Activated CD8-positive, alpha-beta T cell treated with anti-CD3 and anti-CD28 coated beads for 36 hours (primary cell): Measurements from ENCODE around the gene CLTA. TPM values are rescaled to one million over a fixed set of nuclear protein-coding genes. Genes with fewer than 3 reads are reported as not detected.

Experiments
- ATAC-seq: fragments of 200-7000 bp; cut with Tn5 transposase; one replicate; pipeline ENCODE4 v1.10.0; 2021; ENCODE audit warnings: mild to moderate bottlenecking, moderate library complexity
- CTCF ChIA-PET: fragments of 350-600 bp; sonication (Branson Sonifier 250); formaldehyde crosslinking; loops from one replicate; lab custom pipeline; 2021; ENCODE audit warnings: antibody characterized with exemption; lab: Charles Lee
- POLR2A ChIA-PET: fragments of 350-600 bp; sonication (Branson Sonifier 250); formaldehyde crosslinking; loops from one replicate; lab custom pipeline; 2021; ENCODE audit warnings: antibody characterized with exemption; lab: Charles Lee
- DNase-seq: peaks from one replicate; pipeline ENCODE4 v3.0.0-alpha.2; 2020
- H3K27ac Mint-ChIP-seq: one replicate; pipeline ENCODE4 v1.8.0; 2021; ENCODE audit warnings: mild to moderate bottlenecking, mixed read lengths
- H3K27me3 Mint-ChIP-seq: one replicate; pipeline ENCODE4 v1.8.0; 2021; ENCODE audit warnings: mixed read lengths
- H3K36me3 Mint-ChIP-seq: one replicate; pipeline ENCODE4 v1.8.0; 2021; ENCODE audit warnings: low read depth, mixed read lengths
- H3K4me1 Mint-ChIP-seq: one replicate; pipeline ENCODE4 v1.8.0; 2021; ENCODE audit warnings: low read depth, mixed read lengths
- H3K4me3 Mint-ChIP-seq: one replicate; pipeline ENCODE4 v1.8.0; 2021; ENCODE audit warnings: mild to moderate bottlenecking, moderate library complexity, mixed read lengths
- H3K9me3 Mint-ChIP-seq: one replicate; pipeline ENCODE4 v1.8.0; 2021; ENCODE audit warnings: mixed read lengths
- intact Hi-C: fragments of 100-400 bp; cut with micrococcal nuclease; formaldehyde crosslinking; loops from one replicate; pipeline ENCODE4 v1.10.0; 2022
- total RNA-seq, 2 experiments: library from RNA; stranded (reverse); gene quantifications; one replicate each; pipeline ENCODE4 v1.2.3, GENCODE V29; 2021
- TF ChIP-seq, protein P1 (sequence below): fragments of 200-600 bp; IDR thresholded peaks from one replicate; pipeline ENCODE4 v1.8.0; 2022; ENCODE audit warnings: antibody characterized with exemption, mild to moderate bottlenecking

The CLTA gene
- total RNA-seq, 2 experiments from 2014 or later: 116 to 119 TPM

DNA sequence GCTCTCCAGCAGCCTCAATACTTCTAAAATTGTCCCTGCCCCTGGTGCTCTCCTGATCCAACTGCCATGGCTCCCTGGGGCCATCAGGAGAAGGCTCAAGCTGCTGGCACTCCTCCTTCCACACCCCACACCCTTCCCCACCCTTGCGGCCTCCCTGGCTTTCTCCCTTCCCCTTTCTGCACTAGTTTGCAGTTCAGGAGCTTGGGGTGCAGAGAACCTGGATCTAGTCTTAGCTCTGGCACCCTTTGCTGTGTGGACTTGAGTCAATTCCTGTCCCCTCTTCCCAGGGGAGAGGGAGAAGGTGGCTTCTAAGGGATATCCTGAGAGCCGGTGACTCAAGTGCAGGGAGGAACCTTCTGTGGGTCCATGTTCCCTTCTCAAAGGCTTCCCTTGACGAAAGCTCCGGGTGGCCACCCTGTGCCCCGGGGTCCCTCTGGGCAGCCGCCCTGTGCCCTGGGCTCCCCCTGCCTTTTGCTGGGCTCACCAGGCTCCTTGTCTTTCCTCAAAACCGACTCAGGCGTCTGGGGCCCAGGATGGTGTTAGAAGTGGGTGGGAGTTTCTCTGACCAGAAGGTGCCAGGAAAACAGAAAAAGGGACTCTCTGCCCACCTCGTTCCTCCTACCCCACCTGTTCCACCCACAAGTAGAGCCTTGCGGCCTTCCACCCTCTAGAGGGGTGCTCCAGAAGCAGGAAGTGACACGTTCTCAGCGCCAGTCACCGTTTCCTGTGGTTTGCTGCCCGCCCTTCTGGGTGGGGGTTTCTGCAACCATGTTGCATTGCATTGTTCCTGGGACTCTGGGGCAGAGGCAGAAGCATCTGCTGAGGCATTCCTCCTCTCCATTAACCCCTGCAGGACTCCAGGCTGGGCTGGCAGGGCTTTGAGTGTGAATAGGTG is 39.2 kb upstream of the CLTA start:
- peaks cover 17% of the 10 kb centered on the region for H3K36me3 Mint-ChIP-seq
- peak overlapping the region; percentile 61 for H3K4me3 Mint-ChIP-seq
- peak; percentile 93 for ATAC-seq
- TF ChIP-seq, protein P1, sequence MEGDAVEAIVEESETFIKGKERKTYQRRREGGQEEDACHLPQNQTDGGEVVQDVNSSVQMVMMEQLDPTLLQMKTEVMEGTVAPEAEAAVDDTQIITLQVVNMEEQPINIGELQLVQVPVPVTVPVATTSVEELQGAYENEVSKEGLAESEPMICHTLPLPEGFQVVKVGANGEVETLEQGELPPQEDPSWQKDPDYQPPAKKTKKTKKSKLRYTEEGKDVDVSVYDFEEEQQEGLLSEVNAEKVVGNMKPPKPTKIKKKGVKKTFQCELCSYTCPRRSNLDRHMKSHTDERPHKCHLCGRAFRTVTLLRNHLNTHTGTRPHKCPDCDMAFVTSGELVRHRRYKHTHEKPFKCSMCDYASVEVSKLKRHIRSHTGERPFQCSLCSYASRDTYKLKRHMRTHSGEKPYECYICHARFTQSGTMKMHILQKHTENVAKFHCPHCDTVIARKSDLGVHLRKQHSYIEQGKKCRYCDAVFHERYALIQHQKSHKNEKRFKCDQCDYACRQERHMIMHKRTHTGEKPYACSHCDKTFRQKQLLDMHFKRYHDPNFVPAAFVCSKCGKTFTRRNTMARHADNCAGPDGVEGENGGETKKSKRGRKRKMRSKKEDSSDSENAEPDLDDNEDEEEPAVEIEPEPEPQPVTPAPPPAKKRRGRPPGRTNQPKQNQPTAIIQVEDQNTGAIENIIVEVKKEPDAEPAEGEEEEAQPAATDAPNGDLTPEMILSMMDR: no peak
- H3K9me3 Mint-ChIP-seq: no peaks in the 10 kb centered on the region
- no peaks in the 10 kb centered on the region for H3K27me3 Mint-ChIP-seq
- peak; percentile 95 for DNase-seq
- peak overlapping the region; percentile 89 for H3K27ac Mint-ChIP-seq
- H3K4me1 Mint-ChIP-seq: peaks cover 64% of the 10 kb centered on the region
- POLR2A ChIA-PET: interaction anchor here (0.7 to 4.9 kb wide), 7 partner anchors 9 to 123 kb away, joined by 3 to 25 read pairs (median 3); partner anchors contain the start of genes CLTA and GLIPR2
- CTCF ChIA-PET: interaction anchor here (1.0 to 2.1 kb wide), 9 partner anchors 11 to 143 kb away, joined by 3 to 16 read pairs (median 4); partner anchors contain the start of genes CLTA and GLIPR2
- intact Hi-C loops: no loop called here

DNA sequence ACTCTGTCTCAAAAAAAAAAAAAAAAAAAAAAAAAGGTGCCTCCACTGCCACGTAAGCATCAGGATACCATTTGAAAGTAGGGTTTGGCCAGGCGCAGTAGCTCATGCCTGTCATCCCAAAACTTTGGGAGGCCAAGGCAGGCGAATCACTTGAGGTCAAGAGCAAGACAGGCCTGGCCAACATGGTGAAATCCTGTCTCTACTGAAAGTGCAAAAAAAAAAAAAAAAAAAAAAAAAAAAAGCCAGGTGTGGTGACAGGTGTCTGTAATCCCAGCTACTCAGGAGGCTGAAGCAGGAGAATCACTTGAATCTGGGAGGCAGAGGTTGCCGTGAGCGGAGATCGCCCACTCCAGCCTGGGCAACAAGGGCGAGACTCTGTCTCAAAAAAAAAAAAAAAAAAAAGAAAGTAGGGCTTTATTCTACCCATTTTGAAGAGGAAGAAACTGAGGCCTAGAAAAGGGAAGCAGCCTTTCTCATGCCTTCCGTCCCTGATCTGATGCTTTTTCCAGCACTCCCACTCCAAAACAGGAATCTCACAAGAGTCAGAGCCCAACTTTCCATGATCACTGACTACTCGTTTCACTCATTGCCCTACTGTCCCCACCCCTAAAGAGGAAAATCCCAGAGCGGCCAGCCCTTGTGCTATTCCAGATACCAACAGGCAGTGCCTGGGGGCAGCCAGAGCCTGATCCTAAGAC is 37.8 kb upstream of the CLTA start:
- H3K4me1 Mint-ChIP-seq: peaks cover 54% of the 10 kb centered on the region
- POLR2A ChIA-PET: interaction anchor here (1.9 to 4.9 kb wide), 3 partner anchors 10 to 38 kb away, joined by 7 to 25 read pairs (median 23); partner anchors contain the start of genes CLTA and GLIPR2
- intact Hi-C loops: no loop called here
- peak overlapping the region; percentile 58 for H3K27ac Mint-ChIP-seq
- DNase-seq: no peak
- no peaks in the 10 kb centered on the region for H3K9me3 Mint-ChIP-seq
- no peaks in the 10 kb centered on the region for H3K27me3 Mint-ChIP-seq
- no peak overlapping the region for H3K4me3 Mint-ChIP-seq
- no peak for ATAC-seq
- TF ChIP-seq, protein P1: no peak
- H3K36me3 Mint-ChIP-seq: peaks cover 12% of the 10 kb centered on the region
- CTCF ChIA-PET: interaction anchor here (1.2 to 2.1 kb wide), 5 partner anchors 11 to 144 kb away, joined by 3 to 16 read pairs (median 3); partner anchors contain the start of gene CLTA

DNA sequence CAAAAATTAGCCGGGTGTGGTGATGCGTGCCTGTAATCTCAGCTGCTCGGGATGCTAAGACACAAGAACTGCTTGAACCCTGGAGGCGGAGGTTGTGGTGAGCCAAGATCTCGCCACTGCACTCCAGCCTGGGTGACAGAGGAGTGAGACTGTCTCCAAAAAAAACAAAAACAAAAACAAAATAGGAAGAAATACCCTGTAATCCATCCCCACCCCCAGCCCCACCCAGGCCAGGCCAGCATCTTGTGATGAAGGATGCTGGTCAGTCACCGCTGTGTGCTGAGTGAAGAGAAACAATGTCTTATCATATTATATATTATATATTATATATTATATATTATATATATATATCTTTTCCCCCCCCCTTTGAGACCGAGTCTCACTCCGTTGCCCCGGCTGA is 37.0 kb upstream of the CLTA start:
- Mint-ChIP-seq H3K27ac (peak overlapping the region; percentile 38), H3K9me3 (no peaks in the 10 kb centered on the region), H3K4me3 (no peak overlapping the region), H3K36me3 (peaks cover 18% of the 10 kb centered on the region), H3K4me1 (peaks cover 51% of the 10 kb centered on the region), H3K27me3 (no peaks in the 10 kb centered on the region)
- POLR2A ChIA-PET: interaction anchor here (0.7 kb wide), 1 partner anchor 15 kb away, joined by 4 read pairs; no protein-coding TSS in a partner anchor
- DNase-seq: no peak
- CTCF ChIA-PET: interaction anchor here (0.8 to 2.7 kb wide), 2 partner anchors 11 to 392 kb away, joined by 3 to 17 read pairs; no protein-coding TSS in a partner anchor
- TF ChIP-seq, protein P1: no peak
- no peak for ATAC-seq
- intact Hi-C loops: no loop called here

DNA sequence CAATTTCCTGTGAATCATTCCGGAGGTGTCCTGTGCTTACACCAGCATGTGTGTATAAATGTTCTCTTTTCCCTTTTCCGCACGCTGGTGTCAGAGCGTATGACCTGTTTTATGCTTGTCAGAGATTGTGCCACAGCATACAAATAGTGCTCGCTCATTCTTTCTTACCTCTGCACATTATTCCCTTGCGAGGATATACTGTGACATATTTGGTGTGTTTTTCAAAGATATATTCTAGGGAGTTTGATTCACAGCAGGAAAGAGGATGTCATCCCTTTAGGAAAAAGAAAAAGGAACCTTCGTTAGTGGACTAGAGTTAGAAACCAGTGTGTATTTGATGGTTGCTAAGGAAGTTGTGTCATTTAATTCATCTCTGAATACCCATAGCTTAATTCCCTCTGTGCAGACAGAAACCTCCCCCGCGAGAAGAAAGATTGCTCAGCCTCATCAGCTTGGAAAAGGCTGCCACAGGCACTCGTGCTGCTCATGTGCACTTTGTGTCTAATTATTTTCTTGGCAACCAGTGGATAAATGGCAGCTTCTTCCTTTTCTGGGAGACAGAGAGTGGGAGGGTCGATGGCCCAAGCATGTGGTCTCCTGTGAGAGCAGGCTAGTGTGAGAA is 36.3 kb upstream of the CLTA start:
- CTCF ChIA-PET: interaction anchor here (0.8 to 2.7 kb wide), 5 partner anchors 11 to 393 kb away, joined by 3 to 17 read pairs (median 4); no protein-coding TSS in a partner anchor
- TF ChIP-seq, protein P1: no peak
- Mint-ChIP-seq H3K4me3 (no peak overlapping the region), H3K9me3 (no peaks in the 10 kb centered on the region), H3K27ac (no peak overlapping the region), H3K27me3 (no peaks in the 10 kb centered on the region), H3K4me1 (peaks cover 46% of the 10 kb centered on the region), H3K36me3 (peaks cover 18% of the 10 kb centered on the region)
- POLR2A ChIA-PET: interaction anchor here (0.7 to 1.1 kb wide), 4 partner anchors 10 to 36 kb away, joined by 3 to 4 read pairs (median 3); partner anchors contain the start of gene CLTA
- intact Hi-C loops: no loop called here
- DNase-seq (no peak), ATAC-seq (no peak)
